ENCODE measurements around the gene LAYN. TPM values are rescaled to one million over a fixed set of nuclear protein-coding genes. Genes with fewer than 3 reads are reported as not detected.

Gene LAYN
- total and polyA plus RNA-seq, 2 of the 13 experiments (the other 11 are each of a cell fraction or from before 2014, with no cell fraction given) = 0.17 TPM; not detected in 1

DNA sequence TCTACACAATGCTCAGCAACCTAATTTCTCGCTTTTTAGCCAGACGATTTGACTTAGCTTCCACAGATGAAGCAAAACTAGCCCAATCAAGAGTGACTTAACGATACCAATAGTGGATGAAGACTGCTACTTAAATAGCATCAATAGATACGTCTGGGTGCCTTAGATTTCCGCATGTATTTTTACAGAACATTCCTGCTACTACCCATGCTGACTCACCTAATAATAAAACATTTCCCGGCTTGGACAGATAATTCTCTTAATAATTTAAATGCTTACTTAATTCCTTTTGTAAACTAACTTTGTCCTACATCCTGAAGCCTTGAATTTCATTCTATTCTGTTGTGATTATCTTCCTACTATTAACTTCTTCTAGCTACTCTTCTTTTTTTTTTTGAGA, 5.2 kb upstream of the LAYN start:
- no peak for ATAC-seq
- intact Hi-C loops (cut with micrococcal nuclease; ENCODE audit: unreplicated experiment) = no loop called here
- H3K27ac ChIP-seq (ENCODE audit: extremely low read length, insufficient read depth, low read length) = no peak overlapping the region
- peaks cover 20% of the 10 kb centered on the region for H3K4me1 ChIP-seq (ENCODE audit: insufficient read depth, low read length)
- no TSS peak for BruUV-seq (replicated peaks)
- no peak for TF ChIP-seq GATAD2A (CRISPR knock-in tag; IDR thresholded peaks at IDR 0.05)
- TF ChIP-seq, protein P1, sequence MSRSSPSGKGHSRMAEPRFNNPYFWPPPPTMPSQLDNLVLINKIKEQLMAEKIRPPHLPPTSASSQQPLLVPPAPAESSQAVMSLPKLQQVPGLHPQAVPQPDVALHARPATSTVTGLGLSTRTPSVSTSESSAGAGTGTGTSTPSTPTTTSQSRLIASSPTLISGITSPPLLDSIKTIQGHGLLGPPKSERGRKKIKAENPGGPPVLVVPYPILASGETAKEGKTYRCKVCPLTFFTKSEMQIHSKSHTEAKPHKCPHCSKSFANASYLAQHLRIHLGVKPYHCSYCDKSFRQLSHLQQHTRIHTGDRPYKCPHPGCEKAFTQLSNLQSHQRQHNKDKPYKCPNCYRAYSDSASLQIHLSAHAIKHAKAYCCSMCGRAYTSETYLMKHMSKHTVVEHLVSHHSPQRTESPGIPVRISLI (CRISPR knock-in tag; IDR thresholded peaks at IDR 0.05; ENCODE audit: borderline replicate concordance) = no peak
- TF ChIP-seq GTF3A (CRISPR knock-in tag; conservative IDR thresholded peaks at IDR 0.05) = no peak
- no peak for TF ChIP-seq ZNF615 (CRISPR knock-in tag; IDR thresholded peaks at IDR 0.05; ENCODE audit: borderline replicate concordance)
- no peak for TF ChIP-seq SIN3A (IDR thresholded peaks at IDR 0.05; ENCODE audit: borderline replicate concordance, low read depth, low read length)
- TF ChIP-seq HNF4G (IDR thresholded peaks at IDR 0.05; ENCODE audit: borderline replicate concordance, low read depth, low read length) = no peak
- no peak for TF ChIP-seq HNF4G (CRISPR knock-in tag; IDR thresholded peaks at IDR 0.05; ENCODE audit: borderline replicate concordance, low read depth)
- TF ChIP-seq, protein P2, sequence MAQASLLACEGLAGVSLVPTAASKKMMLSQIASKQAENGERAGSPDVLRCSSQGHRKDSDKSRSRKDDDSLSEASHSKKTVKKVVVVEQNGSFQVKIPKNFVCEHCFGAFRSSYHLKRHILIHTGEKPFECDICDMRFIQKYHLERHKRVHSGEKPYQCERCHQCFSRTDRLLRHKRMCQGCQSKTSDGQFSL (CRISPR knock-in tag; IDR thresholded peaks at IDR 0.05) = no peak
- TF ChIP-seq, protein P3, sequence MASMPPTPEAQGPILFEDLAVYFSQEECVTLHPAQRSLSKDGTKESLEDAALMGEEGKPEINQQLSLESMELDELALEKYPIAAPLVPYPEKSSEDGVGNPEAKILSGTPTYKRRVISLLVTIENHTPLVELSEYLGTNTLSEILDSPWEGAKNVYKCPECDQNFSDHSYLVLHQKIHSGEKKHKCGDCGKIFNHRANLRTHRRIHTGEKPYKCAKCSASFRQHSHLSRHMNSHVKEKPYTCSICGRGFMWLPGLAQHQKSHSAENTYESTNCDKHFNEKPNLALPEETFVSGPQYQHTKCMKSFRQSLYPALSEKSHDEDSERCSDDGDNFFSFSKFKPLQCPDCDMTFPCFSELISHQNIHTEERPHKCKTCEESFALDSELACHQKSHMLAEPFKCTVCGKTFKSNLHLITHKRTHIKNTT (CRISPR knock-in tag; IDR thresholded peaks at IDR 0.05) = no peak
- no peak for TF ChIP-seq MAF1 (CRISPR knock-in tag; IDR thresholded peaks at IDR 0.05; ENCODE audit: borderline replicate concordance)
- TF ChIP-seq KDM6A (CRISPR knock-in tag; IDR thresholded peaks at IDR 0.05; ENCODE audit: low read depth) = no peak
- TF ChIP-seq ZKSCAN5 (CRISPR knock-in tag; IDR thresholded peaks at IDR 0.05) = no peak
- no peak for TF ChIP-seq TCF7 (IDR thresholded peaks at IDR 0.05; ENCODE audit: low read depth)
- TF ChIP-seq ZNF546 (CRISPR knock-in tag; conservative IDR thresholded peaks at IDR 0.05) = no peak
- TF ChIP-seq, protein P4, sequence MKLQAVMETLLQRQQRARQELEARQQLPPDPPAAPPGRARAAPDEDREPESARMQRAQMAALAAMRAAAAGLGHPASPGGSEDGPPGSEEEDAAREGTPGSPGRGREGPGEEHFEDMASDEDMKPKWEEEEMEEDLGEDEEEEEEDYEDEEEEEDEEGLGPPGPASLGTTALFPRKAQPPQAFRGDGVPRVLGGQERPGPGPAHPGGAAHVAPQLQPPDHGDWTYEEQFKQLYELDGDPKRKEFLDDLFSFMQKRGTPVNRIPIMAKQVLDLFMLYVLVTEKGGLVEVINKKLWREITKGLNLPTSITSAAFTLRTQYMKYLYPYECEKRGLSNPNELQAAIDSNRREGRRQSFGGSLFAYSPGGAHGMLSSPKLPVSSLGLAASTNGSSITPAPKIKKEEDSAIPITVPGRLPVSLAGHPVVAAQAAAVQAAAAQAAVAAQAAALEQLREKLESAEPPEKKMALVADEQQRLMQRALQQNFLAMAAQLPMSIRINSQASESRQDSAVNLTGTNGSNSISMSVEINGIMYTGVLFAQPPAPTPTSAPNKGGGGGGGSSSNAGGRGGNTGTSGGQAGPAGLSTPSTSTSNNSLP (IDR thresholded peaks at IDR 0.05; ENCODE audit: low read depth, low read length) = no peak
- no peak for TF ChIP-seq FOXM1 (CRISPR knock-in tag; IDR thresholded peaks at IDR 0.05)
- no peak for TF ChIP-seq EED (CRISPR knock-in tag; IDR thresholded peaks at IDR 0.05)
- TF ChIP-seq DR1 (CRISPR knock-in tag; IDR thresholded peaks at IDR 0.05) = no peak
- no peak for TF ChIP-seq GABPB1 (CRISPR knock-in tag; IDR thresholded peaks at IDR 0.05)
- no peaks in the 10 kb centered on the region for H3K36me3 ChIP-seq (replicated peaks in 1 of 2; ENCODE audit: control insufficient read depth in 1 of 2, insufficient read depth in 2 of 2, low read length in 2 of 2)
- no peak overlapping the region for H3K9ac ChIP-seq (ENCODE audit: insufficient read depth, low read depth, low read length)
- in situ Hi-C loops (cut with HindIII; ENCODE audit: extremely low pct_ligation_motif_present, low pct_unique_long_range_greater_than_20kb) = no loop called here
- no peak for FAIRE-seq
- no peaks in the 10 kb centered on the region for H4K20me1 ChIP-seq (ENCODE audit: insufficient read depth, low read length)
- POLR2A ChIA-PET = no interaction called here
- H3K4me2 ChIP-seq (ENCODE audit: low read depth, low read length) = no peak overlapping the region
- no peak for DNase-seq (ENCODE audit: low spot score)
- H3K27me3 ChIP-seq (ENCODE audit: control insufficient read depth in 1 of 2, insufficient read depth in 2 of 2, low read length in 2 of 2) = peaks cover 0 to 23% of the 10 kb centered on the region in 2 experiments; a peak in 3 of 5 replicates
- CTCF ChIA-PET (ENCODE audit: low intra/inter-chr PET ratio, low total read pairs) = no interaction called here
- no peak overlapping the region for H3K4me3 ChIP-seq (replicated peaks in 1 of 3; ENCODE audit: insufficient read depth in 1 of 3, low read depth in 2 of 3, low read length in 3 of 3)
- H3K79me2 ChIP-seq (ENCODE audit: insufficient read depth, low read length) = no peaks in the 10 kb centered on the region
- WGBS (ENCODE audit: low lambda C conversion rate) = 22% methylated on average over 6 of the region's 6 CpGs
- H2AFZ ChIP-seq (ENCODE audit: low read length) = no peak overlapping the region
- no peaks in the 10 kb centered on the region for H3K9me3 ChIP-seq (ENCODE audit: low read length)
